CD4-positive, alpha-beta T cell treated with Interferon alpha-2 for 1 hour (primary cell): ENCODE measurements around the gene CEND1.
A peak's percentile ranks its signal among the peaks of the same experiment; 100 is the strongest.

Experiments used
- DNase-seq, 2 donors: peaks; one replicate each; pipeline ENCODE4 v3.0.0-alpha.2; 2020 to 2022

CEND1 gene

DNA sequence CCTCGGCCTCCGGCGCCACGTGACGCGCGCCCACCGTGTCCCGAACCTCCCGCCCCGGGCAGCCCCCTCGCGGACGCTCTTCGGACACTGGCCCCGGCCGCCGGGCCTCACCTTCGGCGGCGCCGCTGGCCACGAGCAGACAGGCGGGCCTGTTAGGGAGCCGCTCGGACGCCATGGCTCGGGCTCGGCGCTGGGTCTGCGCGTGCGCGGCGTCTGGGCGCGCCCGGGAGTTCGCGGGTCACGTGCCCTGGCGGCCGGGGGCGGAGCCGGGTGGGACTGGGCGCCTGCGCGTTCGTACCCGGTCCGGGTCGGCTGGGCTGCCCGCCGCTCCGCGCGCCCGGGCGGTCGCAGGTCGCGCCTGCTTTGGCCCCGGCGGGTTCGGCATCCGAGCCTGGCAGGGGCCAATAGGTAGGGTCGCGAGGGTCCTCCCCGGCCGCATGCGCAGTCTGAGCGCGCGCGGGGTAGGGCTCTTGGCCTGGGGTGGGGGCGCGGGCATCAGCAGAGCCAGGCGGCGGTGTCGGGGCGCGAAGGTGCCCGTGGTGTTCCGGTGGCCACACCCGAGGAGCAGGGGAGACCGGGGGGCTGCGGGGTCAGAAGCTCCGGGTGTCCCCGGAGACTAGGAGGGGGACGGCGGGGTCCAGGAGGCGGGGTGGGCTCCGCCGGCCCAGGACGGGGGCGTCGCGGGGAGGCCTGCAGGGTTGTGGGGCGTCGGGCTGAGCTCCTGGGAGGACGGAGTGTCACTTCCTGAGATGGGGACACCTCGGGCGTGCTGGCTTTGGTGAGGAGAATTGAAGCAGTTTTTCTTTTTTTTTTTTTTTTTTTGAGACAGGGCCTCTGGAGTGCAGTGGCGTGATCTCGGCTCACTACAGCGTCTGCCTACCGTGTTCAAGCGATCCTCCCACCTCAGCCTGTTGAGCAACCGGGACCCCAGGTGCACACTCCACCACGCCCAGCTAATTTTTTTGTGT is 12.3 kb downstream of the CEND1 start, which contains the start of gene GATD1:
Gene GATD1, minus strand, starts transcription at position 200 of the 968 bp plus-strand sequence. Its CDS starts 25 bp downstream, at position 175.
- peak; percentile 91 to 94 for DNase-seq

DNA sequence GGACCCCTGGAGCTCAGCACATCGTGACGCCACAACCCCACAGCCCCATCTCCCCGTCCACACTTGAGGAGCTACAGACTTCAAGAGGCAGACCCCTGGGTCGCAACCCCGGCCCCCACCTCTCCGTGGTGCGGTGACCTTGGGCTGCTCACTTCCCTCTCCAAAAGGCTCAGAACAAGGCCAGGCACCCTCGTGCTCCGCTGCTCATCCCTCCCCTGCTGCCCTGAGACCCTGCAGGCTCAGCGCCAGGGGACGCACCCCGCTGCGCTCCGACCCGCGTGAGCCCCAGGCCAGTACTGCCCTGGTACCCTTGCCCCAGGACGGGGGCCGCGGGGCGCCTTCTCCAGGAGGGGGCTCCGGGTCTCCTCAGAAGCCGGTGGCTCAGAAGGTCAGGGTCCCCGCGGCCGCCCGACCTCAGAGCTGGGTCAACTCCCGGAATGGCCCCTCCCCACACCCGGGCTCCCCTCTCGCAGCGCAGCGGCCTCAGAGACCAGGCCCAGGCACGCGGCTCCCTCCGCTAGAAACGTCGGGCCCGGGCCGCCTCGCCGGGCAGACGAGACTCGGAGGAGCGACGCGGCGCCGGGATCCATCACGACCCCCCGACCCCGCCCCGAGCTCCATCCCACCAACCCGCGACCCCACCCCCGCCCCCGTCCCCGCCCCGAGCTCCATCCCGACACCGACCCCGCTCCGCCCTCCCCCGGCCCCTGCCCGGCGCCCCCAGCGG is 13.2 kb downstream of the CEND1 start:
- DNase-seq: no peak

DNA sequence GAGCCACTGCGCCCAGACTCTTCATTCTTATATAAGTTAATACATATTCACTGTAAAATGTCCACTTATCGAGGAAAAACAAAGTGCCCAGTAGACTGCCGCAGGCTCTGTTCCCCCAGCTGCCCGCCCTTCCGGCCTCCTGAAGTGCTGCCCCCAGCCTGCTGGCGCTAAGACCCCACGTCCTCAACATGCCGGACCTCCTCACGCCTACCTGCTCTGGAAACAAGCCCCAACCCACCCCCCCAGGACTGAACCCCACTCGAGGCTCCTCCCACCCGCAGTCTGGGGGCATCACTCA is 13.7 kb downstream of the CEND1 start:
- no peak for DNase-seq

DNA sequence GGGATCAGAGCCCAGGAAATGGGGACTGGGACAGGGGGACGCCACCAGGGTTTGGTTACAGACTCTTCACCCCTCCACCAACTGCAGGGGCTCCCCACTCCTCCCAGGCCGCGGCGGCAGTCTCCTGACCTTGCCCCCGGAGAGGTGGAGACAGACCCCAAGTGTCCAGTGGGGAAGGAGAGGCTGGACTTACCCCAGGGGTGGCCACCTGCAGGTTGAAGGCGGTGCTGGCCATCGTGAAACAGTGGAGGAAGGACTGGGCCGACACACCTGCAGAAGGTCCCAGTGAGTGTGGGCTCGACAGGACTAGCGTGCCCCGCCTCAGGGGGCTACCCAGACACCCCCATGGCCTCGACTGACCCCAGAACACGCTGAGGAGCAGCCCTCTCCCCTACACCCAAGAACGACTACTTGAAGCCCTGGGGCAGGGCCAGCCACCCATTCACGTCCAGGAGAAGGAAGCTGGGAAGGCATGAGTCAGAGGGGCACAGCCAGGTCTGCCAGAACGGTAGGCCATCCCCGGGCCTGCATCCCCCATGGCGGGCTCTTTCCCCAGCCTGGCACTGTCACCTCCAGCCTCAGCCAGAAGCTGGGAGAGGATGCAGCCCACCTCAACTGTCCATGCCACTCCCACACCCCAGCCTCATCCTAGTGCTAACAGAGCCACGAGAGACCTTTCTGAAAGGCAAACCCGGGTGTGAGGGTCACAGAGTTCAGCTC is 14.9 kb downstream of the CEND1 start:
- DNase-seq: no peak

DNA sequence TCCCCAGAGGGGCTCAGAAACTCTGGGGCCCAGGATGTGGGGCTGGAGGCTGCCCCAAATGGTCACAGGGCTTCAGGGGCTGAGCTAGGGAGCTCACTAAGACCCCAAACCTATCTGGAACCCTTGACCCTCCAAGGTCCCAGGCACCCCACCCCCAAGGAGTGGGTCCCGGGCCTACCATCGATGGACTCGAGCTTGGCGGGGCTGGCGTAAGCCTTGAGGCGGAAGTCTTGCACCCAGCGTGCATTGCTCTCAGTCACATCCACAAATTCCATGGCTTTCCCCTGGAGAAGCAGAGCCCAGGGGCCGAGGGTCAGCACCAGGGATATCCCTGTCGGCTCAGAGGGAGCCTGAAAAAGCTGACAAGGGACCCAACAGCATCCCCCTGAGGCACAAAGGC is 16.1 kb downstream of the CEND1 start:
- DNase-seq: no peak

DNA sequence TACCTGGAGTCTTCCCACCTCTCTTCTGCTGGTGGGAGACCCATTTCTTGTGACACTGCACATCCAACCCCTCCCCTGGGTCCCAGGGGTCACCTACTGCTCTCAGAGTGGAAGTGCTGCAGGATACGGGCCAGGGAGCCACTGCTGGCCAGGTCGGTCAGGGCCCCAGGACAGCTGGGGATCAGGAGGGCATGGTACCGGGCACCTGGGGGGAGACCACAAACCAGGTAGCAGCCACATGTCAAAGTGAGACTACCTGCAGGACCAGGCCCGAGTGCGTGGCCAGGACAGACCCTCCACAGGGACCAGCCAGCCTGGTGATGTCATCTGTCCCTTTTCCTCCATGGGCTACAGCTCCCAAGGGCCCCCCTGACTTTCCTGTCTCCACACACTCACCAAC is 16.5 kb downstream of the CEND1 start:
- no peak for DNase-seq

DNA sequence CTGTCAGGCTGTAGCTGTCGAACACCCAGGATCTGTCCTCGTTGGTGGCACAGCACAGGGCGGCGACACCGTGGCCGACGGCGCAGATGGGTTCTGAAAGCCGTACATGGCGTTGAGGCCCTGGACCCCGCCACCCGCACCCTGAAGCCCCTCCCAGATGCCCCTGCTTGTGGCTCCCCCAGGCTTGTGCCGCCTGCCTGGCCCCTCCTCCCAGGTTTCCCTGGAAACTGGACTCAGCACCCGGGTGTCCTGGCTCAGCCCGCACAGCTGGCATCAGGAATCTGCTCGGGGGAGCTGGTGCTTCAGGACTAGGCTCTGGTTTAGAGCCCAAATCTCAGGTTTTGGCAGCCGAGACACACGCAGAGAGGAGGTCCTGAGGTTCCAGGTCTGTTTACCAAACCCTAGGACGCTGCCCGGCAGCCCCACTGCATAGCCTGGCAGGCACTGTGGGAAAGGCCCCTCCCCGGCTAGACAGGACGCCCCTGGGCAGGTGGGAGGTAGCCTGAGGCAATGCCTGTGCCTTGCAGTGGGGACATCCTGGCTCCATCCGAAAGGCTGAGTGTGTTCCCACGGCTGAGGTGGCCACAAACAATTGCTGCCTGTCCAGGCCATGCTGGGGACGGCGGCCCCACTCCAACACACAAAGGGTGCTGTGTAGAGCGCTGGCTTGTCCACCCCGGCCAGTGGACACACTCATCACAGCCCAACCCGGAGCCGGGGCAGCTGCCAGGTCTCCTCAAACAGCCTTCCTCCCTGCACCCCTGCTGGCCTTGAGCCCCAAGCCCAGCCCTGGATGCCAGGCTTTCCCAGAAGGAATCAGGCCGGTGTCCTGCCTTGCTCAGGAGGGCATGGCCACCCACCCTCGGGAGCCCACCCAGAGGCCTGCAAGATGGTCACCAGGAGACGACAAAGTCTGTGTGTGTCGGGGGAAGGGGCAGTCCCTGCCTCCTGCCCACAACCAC is 17.2 kb downstream of the CEND1 start:
- no peak for DNase-seq

DNA sequence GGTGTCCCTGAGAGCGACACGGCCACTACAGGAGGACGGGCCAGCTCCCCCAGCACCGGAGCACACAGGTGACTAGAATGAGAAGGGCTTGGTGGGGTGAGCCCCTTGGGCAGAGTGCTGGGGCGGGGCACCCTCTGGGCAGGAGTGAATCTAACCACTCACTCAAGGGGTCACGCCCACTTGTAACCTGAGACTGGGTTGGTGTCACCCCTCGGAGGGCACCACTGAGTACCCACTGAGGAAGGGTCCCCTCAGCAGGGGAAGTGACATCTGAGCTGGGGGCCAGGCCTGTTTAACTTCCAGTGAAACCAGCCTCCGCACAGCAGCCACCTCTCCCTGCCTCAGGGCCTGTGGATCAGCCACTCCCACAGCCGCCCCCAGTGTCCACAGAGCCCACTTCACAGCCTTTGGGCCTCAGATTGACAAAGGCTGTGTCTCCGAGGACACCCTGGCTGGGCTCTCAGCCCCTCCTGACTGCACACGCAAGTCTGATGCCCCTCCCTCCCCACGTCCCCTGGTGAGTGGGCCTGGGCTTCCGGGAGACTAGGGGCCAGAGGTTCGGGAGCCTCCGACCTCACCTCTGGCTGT is 18.2 kb downstream of the CEND1 start:
- no peak for DNase-seq

DNA sequence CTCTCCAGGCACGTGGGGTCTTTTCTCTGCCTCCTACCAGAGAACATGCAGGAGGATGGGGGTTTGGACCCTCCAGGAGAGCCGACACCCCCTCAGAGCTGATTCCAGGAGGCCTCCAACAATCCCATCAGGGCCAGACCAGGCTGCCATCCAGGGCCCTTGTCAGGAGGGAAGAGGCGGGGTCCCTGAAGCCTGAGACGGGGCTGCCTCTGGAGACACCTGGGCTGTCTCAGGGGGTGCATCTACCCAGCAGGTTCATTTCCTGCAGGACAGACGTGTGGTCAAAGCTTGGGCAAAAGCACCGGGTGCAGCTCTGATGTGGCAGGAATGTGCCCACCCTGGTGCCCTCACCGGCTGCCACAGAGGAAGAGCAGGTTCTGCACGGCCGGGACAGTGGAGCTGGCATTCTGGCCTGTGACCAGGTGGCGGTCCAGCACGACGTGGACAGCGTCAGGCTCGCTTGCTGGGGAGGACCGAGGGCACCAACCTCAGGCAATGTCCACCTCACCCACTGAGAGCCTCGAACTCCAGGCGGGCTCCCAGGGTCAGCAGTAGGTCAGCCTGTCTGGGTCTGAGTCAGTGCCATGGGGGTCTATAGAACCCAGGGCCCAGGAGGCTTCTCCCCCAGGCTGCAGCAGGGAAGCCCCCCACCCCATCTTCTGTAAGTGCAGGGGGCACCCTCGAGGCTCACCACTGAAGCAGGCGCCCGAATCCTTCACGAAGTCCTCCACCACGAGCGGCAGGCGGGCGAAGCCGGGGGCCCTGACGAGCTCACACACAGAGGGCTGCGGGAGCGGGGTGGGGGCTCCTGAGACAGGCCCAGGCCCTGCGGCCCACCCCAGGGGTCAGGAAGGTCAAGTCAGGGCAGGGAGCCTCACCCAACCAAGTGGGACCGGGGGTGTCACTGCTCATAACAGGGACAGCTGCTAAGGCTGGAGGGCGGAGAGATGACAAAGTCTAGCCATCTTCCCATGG is 19.0 kb downstream of the CEND1 start:
- DNase-seq: no peak

DNA sequence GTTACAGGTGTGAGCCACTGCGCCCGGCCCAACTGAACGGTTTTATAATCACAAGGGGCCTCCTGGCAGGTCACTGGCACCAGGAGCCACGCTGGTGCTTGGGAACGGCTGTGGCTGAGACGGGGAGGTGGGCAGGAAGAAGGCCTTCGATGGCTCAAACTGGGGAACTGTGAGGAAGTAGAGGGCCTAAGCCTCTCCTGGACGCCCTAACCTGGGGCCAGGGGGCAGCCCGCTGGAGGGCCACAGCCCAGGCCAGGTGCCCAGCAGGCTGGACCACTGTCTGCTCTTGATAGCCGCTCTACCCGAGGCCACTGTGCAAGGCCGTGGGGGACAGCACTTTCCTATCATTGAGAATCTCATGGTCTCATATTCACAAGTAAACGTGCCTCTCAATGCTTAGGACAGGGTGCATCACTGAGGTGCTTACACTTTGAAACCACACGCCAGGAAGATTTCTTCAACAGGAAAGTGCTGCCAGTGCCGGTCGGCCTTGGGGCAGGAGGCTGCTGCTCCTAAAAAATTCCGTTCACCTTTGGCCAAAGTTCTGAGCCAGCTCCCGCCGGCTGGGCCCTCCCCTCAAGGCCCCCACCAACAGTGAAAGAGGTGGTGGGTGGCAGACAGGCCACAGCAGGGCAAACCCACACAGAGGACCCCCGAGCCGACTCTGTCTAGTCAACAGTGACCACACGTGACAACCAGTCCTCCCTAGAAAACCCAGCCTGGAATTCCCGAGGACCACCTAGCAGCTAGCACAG is 19.8 kb downstream of the CEND1 start:
- no peak for DNase-seq

DNA sequence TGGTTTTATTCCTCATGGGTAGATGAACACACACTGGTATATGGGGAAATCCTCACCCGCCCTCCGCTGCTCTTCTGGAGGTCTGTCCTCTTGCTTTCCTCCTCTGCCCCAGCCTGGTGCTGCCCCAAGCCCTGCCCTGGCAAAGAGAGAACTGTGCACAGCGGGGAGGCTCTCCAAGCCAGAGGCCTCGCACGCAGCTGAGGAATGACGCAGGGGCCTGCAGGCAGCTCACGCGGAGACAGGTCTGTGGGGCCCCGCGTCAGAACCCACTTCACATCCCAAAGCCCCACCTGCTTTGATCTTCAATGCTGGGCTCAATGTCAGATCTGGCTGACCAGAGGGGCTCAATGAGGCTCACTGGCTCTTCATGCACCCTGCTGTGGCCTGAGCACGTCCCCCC is 22.7 kb downstream of the CEND1 start:
- DNase-seq: no peak

DNA sequence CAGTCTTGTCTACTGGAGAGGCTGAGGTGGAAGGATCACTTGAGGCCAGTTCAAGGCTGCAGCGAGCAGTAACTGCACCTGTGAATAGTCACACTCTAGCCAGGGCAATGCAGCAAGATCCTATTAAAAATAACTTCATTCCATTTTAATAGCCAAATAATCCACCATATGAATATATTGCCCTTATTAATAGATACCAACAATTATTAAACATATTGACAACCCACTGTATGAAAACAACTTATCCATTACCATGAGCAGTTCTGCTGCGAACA is 23.0 kb downstream of the CEND1 start:
- no peak for DNase-seq

DNA sequence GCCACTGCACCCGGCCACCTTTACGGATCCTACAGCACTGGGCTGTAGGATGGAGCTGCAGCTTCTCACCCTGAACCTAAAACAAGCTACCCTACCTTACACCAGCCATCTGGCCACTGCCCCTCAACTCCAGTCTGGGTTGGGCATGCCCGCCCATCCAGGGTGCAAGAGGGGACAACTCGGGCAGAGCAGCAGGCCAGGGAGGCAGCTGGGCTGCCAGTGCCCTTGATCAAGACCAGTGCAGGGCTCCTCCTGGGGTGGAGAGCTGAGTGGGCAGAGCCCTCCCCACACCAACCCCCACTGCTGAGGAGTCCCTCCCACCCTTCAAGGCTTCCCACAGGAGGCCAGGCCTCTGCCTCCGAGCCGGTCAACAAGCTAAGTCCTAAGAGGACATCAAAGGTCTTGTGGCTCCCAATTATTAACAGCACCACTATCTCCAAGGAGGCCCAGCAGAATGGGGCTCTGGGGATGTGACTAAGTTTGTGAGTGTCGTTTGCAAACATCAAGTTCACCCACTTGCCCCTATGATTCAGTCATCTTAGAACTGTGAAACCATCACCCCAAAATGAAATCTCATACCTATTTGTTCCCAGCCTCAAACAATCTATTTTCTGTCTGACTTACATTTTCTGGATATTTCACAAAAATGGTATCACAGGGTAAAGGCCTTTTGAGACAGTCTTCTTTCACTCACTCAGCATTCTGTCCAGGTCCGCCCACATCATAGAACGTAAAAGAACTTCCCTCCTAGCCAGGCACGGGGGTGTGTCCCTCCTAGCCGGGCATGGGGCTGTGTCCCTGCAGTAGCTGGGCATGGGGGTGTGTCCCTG is 23.6 kb downstream of the CEND1 start:
- DNase-seq: no peak

DNA sequence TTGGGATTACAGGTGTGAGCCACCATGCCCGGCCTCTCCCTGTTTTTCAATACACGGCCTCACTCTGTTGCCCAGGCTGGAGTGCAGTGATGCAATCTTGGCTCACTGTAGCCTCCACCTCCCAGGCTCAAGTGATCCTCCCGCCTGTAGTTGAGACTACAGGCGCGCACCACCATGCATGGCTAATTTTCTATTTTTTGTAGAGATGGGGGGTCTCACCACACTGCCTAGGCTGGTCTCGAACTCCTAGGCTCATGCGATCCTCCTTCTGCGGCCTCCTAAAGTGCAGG is 24.1 kb downstream of the CEND1 start:
- no peak for DNase-seq

DNA sequence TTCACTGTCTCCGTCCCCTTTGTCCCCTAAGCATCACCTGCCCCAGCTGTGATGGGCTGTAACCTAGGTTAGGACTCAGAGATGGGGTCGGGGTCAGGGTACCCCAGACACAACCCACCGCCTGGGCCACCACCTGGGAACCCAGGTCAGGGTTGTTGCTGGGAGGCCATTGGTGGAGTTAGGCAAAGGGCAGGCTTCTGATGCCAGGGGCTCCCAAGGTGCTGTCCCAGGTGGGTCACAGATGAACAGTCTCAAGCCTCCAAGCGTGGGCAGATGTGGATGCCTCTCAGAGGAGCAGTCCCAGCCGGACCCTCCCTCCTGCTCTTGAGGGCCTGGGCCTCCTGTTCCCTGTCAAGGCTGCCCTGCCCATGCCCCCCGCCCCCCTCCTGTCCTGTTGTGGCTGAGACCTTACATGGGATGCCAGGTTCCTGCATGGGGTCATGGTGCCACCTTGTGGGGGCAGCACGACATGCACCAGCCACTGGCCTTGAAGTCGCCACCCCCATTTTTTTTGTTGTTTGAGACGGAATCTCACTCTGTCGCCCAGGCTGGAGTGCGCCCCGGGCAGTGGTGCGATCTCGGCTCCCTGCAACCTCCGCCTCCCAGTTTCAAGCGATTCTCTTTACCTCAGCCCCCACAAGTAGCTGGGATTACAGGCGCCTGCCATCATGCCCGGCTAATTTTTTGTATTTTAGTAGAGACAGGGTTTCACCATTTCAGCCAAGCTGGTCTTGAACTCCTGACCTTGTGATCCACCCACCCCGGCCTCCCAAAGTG is 24.7 kb downstream of the CEND1 start:
- DNase-seq: peak; percentile 73 to 79

DNA sequence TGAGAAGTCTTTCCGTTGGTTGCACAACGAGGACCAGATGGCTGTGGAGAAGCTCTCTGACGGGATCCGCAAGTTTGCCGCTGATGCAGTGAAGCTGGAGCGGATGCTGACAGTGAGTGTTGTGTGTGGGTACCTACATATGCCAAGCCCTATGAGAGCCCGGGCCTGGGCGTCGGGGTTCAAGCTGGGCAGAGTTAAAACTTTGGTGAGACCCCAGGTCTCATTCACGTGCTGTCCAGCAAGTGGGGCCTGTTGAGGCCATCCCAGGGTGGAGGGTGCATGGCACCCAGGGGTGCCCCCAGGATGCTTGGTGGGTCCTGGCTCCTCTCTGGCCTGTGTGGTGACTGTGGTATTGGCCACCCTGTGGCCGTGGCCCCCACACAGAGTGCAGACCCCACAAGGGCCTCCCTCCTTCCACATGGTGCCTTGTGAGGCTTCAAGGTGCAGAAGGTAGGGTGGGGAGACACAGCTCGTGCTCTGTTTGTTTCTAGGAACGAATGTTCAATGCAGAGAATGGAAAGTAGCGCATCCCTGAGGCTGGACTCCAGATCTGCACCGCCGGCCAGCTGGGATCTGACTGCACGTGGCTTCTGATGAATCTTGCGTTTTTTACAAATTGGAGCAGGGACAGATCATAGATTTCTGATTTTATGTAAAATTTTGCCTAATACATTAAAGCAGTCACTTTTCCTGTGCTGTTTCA is 25.4 kb downstream of the CEND1 start:
- no peak for DNase-seq

DNA sequence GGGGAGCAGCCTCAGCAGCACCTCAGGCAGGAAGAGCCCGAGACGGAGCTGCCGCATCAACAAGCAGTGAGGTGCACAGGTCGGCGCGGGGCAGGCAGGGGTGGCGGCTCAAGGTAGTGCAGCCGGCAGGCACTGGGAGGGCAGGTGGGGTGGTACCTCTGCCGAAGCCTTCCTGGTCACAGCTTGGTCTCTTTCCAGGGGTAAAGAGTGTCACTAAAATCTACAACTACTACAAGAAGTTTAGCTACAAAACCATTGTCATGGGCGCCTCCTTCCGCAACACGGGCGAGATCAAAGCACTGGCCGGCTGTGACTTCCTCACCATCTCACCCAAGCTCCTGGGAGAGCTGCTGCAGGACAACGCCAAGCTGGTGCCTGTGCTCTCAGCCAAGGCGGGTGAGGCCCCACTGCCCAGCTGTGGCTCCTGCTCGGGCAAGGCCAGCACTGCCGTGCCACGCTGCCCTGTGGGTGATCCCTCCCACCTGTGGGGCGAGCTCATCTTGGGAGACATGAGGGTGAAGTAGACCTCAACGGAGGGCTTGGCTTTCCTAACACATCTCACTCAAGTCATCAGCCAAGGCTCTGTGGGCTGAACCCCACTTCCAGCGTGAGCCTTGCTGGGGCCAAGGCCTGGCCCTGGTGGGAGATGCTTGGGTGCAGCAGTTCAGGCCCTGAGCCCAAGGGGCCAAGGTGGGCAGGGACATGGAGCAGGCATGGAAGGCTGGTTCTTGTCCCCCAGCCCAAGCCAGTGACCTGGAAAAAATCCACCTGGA is 26.2 kb downstream of the CEND1 start:
- DNase-seq: no peak
